Left hindlimb (tissue), 1 donor: ENCODE results near the gene HMGN5.

Source experiments
- DNase-seq: peaks from one replicate; pipeline ENCODE4 v3.0.0-alpha.2; 2018

The HMGN5 gene, protein sequence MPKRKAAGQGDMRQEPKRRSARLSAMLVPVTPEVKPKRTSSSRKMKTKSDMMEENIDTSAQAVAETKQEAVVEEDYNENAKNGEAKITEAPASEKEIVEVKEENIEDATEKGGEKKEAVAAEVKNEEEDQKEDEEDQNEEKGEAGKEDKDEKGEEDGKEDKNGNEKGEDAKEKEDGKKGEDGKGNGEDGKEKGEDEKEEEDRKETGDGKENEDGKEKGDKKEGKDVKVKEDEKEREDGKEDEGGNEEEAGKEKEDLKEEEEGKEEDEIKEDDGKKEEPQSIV

DNA sequence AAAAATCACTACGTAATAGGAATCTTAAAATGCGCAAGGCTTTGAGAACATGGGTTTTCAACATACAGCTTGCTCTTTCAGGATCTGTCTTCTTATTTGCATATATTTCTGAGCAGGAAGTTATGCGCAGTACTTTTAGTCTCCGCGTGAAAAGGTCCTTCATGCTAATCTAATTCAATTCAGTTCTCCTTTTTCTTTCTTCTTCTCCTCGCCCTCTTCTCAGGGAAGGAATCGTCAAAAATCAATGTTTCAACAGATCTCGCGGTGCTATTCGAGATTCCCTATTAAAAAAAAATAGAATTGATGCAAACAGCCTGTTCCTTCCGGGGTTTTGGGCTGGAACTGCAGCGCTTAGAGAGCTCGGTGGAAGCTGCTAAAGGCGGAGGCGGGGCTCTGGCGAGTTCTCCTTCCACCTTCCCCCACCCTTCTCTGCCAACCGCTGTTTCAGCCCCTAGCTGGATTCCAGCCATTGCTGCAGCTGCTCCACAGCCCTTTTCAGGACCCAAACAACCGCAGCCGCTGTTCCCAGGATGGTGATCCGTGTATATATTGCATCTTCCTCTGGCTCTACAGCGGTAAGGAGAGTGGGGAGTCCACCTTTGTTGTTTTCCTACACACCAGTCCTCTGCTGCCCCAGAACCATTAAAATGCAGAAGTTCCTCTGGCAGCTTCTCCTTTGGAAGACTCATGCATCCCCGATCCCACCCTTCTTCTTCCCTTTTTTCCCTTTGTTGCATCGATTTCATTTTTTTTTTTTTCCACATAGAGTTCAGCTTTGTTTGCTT lies at the start of gene HMGN5, which contains the start of gene SH3BGRL:
TSS of gene HMGN5 (minus strand) at position 243 of the 785 bp plus-strand sequence. CDS start 80,364 bp downstream, outside the sequence.
TSS of gene SH3BGRL (plus strand) at position 432 of the 785 bp plus-strand sequence. CDS start at position 531, 99 bp downstream.
- peak; percentile 88 for DNase-seq

DNA sequence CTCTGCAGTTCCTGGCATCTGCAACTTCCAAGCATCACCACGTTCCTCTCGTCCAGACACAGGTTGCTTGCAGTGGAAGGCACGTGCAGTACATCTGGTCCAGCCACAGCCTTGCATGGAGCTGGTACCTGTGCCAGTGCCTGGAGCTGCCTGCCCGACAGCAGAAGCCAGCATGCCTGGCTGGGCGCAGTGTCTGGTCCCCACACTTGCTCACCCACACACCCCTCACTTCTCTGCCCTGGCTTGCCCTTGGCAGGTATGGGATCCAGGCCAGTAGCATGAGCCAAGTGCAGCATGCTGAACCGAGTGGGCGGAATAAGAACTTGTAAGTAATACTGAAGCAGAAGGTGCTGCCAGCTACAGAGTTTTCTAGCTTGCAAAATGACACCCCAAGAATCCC lies 40.0 kb upstream of the HMGN5 start:
- no peak for DNase-seq

DNA sequence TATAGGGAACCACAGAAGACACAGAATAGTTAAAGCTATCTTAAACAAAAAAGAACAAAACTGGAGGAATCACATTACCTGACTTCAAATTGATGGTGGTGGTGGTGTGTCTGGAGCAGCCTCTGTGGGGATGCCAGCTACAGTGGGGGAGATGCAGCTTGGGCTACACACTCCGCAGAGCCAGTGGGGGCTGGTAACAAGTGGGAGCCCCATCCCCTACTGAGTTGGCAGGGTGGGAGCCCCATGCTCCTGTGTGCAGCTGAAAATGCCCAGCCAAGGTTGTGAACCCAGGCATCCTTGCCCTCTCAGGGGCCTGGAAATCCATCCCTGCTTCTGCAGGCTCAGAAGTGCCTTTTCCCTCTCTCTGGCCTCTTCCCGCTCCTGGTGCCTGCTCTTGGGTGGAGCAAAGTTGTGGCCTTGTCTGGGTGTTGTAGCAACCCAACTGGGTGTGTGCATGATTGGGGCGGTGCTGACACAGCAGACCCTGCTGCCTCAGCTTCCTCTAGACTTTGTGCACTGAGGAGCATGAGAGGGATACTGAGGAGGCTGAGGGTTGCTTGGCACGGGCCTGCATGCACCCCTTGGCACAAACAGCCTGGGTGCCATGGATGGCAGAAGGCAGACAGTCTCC lies 39.1 kb upstream of the HMGN5 start:
- no peak for DNase-seq

DNA sequence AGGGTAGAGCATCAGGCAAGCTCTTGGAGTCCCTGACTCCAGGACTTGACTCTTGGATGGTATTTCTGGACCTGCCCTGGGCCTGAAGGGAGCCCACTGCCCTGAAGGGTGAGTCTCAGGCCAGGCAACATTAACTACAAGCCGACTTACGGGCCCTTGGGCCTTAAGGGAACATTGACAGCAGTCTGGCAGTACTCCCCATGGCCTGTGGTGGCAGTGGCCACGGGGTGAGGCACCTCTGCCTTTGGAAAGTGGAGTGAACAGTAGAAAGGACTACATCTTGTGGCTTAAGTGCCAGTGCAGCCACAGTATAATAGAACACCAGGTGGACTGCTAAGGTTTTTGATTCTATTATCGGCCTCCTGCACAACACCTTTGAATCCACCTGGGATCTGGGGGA lies 36.5 kb upstream of the HMGN5 start:
- no peak for DNase-seq

DNA sequence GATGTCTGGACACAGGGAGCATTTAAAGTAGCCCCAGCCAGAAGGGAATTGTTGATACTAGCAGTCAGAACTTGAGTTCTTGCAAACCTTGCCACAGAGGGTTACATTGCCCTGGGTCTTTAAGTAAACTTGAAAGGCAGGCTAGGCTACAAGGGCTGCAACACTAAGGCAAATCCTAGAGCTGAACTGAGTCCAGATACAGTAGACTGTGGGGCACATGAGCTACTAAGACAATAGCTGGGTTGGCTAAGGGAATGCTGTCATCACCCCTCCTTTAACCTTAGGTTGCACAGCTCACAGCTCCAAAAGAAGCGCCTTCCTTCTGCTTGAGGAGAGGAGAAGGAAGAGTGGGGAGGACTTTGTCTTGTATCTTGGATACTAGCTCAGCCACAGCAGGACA lies 35.8 kb upstream of the HMGN5 start:
- DNase-seq = no peak

DNA sequence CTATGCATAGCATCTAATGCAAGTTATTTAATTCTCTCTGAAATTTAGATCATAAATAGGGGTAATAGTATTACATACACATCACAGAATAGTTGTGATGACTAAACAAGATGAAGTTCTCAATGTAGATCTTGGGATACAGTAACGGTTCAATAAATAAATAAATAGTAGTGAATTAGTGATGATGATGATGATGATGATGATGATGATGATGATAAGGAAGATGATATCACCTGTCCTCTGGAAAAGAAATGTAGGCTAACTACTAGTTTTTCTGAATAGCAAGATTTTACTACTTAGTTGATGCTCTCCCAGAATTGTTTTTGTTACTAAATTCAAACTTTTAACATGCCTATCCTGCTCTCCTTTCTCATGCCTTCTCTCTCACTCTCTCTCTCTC lies 30.5 kb upstream of the HMGN5 start:
- no peak for DNase-seq

DNA sequence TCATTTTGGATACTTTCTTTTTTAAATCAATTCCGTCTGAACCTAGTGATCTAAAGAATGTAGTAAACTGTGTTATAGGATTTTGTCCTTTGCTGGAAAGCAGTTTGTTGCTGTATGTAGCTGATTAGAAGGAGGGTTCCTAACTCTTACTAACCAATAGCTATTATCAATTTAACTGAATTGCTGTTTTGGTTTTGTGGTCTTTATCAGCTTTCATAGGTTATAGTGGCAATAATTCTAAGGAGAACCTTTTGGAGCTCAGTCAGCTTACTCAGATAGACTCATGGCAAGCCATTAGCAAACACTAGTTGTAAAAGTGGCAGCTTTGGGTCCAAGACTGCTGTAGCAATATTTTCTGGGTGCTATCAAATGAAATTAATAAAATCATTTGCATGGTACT lies 29.8 kb upstream of the HMGN5 start:
- DNase-seq = no peak

DNA sequence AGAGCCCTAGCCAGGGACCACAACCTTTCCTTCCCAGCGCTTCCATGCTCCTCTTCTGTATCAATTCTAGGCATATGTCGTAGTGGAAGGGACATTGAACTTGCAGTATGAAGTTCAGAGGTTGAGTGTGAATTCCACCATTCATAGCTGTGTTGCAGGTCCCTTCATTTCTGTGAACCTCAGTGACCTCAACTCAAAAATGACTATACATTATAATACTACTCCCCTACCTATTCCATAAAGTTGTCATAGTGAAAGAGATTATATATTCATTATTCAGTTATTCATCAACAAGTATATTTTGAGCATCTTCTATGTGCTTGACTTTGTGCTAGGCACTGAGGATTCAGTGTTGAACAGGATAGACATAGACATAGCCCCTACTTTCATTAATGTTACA lies 28.2 kb upstream of the HMGN5 start:
- DNase-seq = no peak

DNA sequence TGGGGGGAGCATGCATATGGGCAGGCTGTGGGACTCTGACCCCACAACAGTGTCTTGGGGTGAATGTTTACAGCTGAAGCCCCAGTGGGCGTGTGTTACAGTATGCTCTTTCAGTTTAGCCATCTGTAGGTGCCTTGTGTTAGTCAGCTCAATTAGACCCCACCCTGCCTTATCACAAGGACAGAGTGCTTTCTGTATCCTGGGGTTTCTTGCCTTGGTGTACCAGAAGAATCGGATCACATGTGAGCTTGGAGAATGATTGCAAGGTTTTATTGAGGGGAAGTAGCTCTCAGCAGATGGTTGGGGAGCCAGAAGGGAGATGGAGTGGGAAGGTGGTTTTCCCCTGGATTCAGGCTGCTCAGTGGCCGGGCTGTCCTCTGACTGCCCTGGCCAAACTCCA lies 27.5 kb upstream of the HMGN5 start:
- no peak for DNase-seq

DNA sequence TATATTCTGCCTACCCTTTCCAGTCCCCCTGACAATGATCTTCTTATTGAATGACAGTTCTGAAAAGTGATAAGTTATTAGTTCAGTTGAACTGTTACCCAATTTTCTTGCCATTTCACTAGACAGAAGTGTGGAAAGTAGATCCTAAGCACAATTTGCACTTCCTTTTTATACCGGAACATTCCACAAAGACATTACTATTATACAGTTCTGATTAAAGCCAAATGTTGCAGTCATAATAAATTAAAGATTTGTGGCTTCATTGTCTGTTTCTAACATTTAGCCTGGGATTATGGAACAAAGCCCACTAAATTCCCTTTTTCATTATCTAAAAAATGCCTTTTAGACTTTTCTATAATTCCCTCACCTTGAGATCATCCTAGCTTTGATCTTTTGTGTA lies 14.0 kb upstream of the HMGN5 start:
- DNase-seq = no peak

DNA sequence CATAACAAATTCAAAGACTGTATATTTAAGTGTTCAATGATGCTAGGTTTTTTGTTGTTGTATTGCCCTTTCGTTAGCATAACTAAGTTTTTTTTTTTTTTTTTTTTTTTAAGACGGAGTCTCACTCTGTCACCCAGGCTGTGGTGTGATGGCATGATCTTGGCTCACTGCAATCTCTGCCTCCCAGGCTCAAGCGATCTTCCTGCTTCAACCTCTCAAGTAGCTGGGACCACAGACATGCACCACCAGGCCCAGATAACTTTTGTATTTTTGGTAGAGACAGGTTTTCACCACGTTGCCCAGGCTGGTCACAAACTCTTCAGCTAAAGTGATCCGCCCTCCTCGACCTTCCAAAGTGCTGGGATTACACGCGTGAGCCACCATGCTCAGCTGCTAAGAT lies 7.2 kb upstream of the HMGN5 start:
- no peak for DNase-seq

DNA sequence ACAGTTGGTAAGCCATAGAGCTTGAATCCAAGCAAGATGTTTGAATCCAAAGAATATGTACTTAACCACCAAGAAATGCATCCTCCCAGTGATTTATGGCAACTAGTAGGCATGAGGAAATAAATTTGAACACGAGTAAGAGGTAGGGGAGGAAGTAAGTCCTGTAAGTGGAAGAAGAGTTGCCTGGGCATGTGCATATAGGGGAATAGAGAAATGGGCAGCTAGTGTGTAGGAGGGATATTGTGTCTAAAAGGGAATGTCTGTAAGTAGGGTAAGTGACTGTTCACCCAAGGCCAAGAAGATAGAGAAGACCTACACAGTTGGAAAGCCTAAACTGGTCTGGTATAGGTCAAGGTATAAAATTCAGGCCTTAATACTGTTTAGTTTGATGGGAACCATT lies 4.8 kb upstream of the HMGN5 start:
- no peak for DNase-seq

DNA sequence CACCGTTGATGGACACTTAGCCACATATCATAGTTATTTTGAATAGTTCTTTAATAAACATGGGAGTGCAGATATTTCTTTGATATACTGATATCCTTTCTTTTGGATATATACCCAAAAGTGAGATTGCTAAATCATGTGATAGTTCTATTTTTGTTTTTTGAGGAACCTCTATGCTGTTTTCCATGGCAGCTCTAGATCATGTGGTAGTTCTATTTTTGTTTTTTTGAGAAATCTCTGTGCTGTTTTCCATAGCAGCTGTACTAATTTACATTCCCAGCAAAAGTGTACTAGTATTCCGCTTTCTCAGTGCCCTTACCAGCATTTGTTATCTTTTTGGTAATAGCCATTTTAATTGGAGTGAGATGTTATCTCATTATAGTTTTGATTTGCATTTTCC lies 3.8 kb upstream of the HMGN5 start:
- DNase-seq = no peak

DNA sequence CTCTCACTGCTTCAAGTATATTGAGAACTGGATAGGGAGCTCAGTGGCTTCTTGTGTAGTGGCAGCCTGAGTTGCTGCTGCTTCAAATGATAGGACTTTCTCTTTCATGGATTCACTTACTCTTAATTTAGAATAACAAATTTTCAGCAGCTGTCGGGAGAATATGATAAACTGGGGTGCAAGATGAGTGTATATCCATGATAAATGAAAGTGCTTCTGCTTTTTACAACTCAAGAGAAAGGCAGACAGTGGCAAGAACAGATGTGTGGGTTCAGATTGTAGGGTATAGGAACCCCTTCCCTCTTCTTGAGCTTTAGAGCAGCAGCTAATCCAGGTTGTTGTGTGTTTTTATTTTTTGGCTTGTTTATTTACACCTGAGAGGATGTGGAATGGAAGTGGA lies 1.2 kb upstream of the HMGN5 start:
- DNase-seq = no peak

DNA sequence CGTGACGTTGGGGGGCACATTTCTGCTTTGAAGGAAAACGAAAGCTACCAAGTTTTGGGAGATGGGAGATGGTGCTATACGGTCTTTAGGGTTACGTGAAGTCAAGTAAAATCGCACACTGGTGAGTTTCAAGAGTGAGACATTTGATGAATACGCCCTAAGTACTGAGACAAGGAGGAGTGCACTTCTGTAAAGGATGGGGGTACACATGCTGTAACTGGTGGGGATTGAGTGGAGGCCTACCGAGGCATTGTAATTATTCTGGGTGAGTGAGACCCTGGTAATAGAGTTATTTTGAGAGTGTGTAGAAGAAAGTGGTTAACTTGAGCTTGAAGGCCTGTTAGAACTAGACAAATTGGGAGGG lies 725 bp upstream of the HMGN5 start:
- peak; percentile 27 for DNase-seq

DNA sequence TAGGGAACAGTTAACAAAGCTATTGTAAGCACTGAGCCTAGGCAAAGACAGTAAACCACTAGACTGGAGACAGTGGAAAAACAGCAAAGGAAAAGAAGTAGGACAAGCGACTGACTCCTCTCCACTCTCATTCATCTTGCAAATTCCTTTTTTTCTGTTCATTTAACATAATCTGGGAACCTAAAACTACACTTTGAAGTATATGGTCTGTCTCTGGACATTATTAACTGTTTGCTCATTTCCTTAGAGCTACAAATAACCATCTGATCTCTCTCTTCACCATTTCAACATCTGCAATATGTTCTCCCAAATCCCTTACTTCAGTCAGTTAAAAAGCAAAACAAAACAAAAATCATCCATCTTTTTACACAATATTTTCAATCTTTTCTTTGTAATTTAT lies 642 bp downstream of the HMGN5 start:
- no peak for DNase-seq

DNA sequence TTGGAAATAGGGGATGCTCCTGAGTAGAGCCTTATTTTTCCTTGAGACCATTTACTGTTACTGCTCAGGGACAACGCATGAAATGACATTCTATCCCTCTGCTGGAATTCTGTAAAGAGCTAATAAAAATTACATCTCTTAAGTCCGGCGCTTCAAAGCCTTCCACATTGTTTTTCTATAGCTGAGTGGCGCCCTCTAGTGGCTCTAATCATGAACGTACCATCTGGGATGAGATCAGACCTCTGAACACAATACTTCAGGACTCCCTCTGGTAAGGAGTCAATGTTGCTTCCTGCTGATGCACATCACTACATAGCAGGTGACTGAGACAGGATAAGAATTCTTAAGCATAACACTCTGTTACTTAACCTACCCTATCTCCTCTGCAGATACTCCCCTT lies 6.0 kb downstream of the HMGN5 start:
- no peak for DNase-seq

DNA sequence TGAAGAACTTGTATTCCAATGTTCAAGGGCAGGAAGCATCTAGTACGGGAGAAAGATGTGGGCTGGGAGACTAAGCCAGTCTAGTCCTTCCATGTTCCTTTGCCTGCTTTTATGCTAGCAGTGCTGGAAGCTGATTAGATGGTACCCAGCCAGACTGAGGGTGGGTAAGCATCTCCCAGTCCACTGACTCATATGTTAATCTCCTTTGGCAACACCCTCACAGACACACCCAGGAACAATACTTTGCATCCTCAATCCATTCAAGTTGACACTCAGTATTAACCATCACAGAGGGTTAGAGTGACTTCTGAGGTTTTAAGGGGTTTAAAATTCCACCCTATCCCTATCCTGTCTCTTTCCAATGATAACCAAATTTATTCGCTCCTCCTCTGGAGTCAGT lies 6.5 kb downstream of the HMGN5 start:
- no peak for DNase-seq

DNA sequence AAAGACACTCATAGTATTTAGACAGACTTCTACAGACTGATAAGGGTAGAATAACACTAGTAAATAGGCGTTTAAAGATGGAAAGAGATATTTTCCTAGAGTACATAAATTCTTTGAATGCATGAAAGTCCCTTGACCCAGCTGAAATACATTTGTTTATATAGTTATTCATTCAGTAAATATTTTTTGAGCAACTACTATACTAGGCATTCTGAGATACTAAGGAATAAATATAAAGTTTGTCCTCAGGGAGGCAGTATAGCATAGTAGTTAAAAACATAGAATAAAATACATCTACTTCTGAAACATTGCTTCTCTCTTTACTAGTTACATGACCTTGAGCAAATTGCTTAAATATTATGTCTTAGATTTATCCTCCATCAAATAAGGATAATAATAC lies 27.4 kb downstream of the HMGN5 start:
- no peak for DNase-seq

DNA sequence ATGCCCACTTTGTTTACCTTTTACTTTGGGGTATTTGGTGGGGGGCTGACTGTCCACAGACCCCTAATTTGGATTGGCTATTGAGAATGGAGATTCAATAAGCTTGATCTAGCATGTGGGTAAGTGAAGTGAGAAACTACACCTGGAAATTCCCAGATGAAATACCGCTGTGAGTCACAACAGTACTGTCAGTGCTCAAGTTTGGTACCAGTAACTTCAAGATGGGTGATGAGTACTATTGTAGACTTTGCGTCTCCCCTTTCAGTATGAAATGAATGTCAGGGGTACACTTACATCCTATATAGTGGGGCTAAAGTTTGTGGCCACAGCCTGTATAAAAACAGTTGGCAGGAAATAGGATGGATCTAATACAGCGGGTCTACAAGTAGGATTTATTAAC lies 33.3 kb downstream of the HMGN5 start:
- no peak for DNase-seq

DNA sequence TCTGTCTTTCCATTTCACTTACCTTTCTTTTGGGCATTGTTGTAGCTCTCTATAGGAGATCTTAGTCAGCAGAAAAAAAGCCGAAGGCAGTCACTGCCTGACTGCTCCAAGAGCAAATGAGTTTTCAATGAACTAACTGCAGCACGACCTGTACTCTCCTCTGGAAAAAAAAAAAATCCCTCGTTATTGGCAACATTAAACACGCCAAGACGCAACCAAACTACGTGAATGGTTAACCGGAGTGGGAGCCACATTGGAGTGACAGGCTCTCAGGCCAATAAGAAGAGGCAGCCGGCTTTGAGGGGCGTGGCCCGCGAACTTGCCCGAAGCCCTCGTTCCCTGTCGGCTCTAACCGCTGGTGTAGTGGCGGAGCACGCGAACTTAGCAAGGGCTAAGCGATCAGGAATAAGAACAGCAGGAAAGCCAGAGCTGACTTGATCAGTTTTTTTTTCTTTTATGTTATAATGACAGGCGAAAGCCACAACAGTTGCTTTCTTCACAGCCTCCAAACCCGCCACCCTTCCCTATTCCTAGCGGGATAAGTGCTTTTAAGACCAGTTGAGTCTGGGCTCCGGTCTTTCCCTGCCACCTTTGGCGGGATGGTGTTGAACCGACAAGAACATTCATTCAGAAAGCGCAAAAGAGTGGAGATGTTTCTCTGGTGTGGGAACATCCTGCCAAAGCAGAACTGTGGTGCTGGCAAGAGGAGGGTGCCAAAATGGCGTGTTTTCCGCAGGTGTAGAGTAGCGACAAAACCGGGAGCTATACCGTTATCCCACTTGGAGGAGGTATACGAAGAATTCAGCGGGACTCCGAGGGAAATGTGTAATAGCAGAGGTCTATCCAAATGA lies 80.0 kb downstream of the HMGN5 start:
- peak; percentile 92 for DNase-seq

DNA sequence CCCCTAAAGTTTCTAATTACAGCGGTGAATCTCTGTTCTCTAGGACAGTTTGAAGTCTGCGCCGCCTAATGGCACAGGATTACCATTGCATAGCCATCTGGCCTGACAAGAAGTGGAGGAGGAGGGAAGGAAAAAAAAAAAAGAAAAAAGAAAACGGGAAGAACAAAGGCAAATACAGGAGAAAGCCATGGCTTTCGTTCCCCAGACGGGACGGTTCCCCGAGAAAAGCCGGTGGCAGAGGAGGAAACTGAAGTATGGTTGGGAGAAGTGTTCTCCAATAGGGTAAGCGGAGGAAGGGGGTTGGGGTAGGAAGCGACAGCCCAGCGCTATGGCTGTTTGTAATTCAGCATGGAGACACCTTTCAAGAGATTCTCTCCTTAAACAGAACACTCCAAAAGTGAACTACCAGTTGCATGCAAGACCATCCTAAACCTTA lies 80.8 kb downstream of the HMGN5 start:
- peak; percentile 60 for DNase-seq
